Measurements from ENCODE around the gene CCDC92. TPM values are rescaled to one million over a fixed set of nuclear protein-coding genes. Genes with fewer than 3 reads are reported as not detected.

The CCDC92 gene
- total and polyA plus RNA-seq, 2 of the 8 experiments (the other 6 are each of a cell fraction or from before 2014, with no cell fraction given): 0.43 to 0.51 TPM

GRCh38 chr12:124015494-124016461 is 43.1 kb upstream of the CCDC92 start (continued):
- TF ChIP-seq CHD7 (IDR thresholded peaks at IDR 0.05; ENCODE audit: insufficient replicate concordance, low read length): no peak
